AG08395 (cell line): ENCODE results near the gene GCM1.

ENCODE experiments used
- DNase-seq: peaks from one replicate; pipeline ENCODE4 v3.0.0; 2012; ENCODE audit warnings: mixed read lengths, low spot score

GCM1 gene

GRCh38 chr6:53104916-53105315 lies 43.7 kb downstream of the GCM1 start:
- no peak for DNase-seq

GRCh38 chr6:53103993-53104675 lies 44.5 kb downstream of the GCM1 start:
- DNase-seq: peak; percentile 18

GRCh38 chr6:53101006-53101405 lies 47.6 kb downstream of the GCM1 start:
- DNase-seq: no peak

GRCh38 chr6:53100561-53100960 lies 48.1 kb downstream of the GCM1 start:
- DNase-seq: no peak

GRCh38 chr6:53095716-53096115 lies 52.9 kb downstream of the GCM1 start:
- peak; percentile 44 for DNase-seq

- DNase-seq: no peak
Observed at GRCh38 chr6:53095270-53095669, 53.4 kb downstream of the GCM1 start.

GRCh38 chr6:53090576-53090975 lies 58.1 kb downstream of the GCM1 start:
- no peak for DNase-seq

GRCh38 chr6:53089948-53090347 lies 58.7 kb downstream of the GCM1 start:
- DNase-seq: no peak

- no peak for DNase-seq
Observed at GRCh38 chr6:53086302-53086701, 62.3 kb downstream of the GCM1 start.

GRCh38 chr6:53080813-53081212 lies 67.8 kb downstream of the GCM1 start:
- DNase-seq: no peak
